ENCODE data around the gene XRCC5. TPM values are rescaled to one million over a fixed set of nuclear protein-coding genes. Genes with fewer than 3 reads are reported as not detected.

Gene XRCC5
- 100 to 1,000 TPM; 107 to 132 (median 116) TPM for total RNA-seq

DNA sequence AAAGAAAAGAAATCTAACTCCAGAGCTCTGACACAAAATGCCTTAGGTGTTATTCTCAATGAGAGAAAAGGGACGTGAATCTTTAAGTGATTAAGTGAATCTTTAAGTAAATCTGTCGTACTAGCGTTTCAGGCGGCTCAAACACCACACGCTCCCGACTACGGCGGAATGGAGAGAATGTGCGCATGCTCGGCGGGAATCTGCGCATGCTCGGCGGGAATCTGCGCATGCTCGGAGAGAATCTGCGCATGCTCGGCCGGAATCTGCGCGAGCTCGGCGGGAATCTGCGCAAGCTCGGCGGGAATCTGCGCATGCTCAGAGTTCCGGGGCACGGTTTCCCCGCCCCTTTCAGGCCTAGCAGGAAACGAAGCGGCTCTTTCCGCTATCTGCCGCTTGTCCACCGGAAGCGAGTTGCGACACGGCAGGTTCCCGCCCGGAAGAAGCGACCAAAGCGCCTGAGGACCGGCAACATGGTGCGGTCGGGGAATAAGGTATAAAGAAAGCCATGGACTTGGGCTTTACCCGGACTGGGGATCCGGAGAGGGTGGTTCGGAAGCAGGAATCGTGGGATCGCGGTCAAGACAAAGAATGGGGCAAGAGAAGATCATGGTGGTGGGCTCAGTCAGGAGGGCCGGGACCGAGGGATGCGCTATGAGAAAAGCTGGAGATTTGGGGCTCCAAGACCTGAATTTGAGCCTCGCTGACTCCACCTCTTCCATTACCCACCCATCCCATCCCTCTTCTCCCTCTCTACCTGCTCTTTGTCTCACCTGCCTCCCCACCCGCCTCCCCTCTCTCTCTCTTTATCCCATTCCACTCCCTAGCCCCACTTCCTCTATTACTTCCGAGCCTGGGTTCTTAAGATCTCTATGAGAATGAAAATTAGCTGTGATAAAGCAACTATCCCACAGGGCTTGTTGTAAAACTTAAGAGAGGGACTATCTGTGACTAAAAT is at the start of gene XRCC5:
Gene XRCC5 (plus strand): TSS at position 382 of the 955 bp plus-strand sequence. CDS start 89 bp downstream, at position 471.
- WGBS, 2 donors, result 0% methylated on average over 50 to 54 of the region's 57 CpGs
- intact Hi-C loops (cut with DNase I; ENCODE audit: low total_unique reads), result no loop called here
- peak within 1 kb of the TSS; percentile 83 for H3K4me3 ChIP-seq (ENCODE audit: low read depth, poor library complexity, severe bottlenecking)
- TF ChIP-seq, protein P1, sequence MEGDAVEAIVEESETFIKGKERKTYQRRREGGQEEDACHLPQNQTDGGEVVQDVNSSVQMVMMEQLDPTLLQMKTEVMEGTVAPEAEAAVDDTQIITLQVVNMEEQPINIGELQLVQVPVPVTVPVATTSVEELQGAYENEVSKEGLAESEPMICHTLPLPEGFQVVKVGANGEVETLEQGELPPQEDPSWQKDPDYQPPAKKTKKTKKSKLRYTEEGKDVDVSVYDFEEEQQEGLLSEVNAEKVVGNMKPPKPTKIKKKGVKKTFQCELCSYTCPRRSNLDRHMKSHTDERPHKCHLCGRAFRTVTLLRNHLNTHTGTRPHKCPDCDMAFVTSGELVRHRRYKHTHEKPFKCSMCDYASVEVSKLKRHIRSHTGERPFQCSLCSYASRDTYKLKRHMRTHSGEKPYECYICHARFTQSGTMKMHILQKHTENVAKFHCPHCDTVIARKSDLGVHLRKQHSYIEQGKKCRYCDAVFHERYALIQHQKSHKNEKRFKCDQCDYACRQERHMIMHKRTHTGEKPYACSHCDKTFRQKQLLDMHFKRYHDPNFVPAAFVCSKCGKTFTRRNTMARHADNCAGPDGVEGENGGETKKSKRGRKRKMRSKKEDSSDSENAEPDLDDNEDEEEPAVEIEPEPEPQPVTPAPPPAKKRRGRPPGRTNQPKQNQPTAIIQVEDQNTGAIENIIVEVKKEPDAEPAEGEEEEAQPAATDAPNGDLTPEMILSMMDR (IDR thresholded peaks at IDR 0.05), result no peak
- no peak for TF ChIP-seq POLR2A (IDR thresholded peaks at IDR 0.05)
- DNase-seq (ENCODE audit: low spot score in 2 of 2), result peak; percentile 94 to 99

- DNase-seq (ENCODE audit: low spot score in 2 of 2), result no peak
- intact Hi-C loops (cut with DNase I; ENCODE audit: low total_unique reads), result no loop called here
- H3K4me3 ChIP-seq (ENCODE audit: low read depth, poor library complexity, severe bottlenecking), result no peak overlapping the region
- TF ChIP-seq POLR2A (IDR thresholded peaks at IDR 0.05), result no peak
- TF ChIP-seq, protein P1 (IDR thresholded peaks at IDR 0.05), result no peak
- 93% methylated on average over 2 of the region's 2 CpGs for WGBS, 2 donors
Measured at GRCh38 chr2:216064014-216064630, 45.0 kb upstream of the XRCC5 start.

- no peak for DNase-seq (ENCODE audit: low spot score in 2 of 2)
- TF ChIP-seq, protein P1 (IDR thresholded peaks at IDR 0.05), result no peak
- TF ChIP-seq POLR2A (IDR thresholded peaks at IDR 0.05), result no peak
- H3K4me3 ChIP-seq (ENCODE audit: low read depth, poor library complexity, severe bottlenecking), result no peak overlapping the region
- WGBS, 2 donors, result 90 to 93% methylated on average over 1 of the region's 1 CpG
- intact Hi-C loops (cut with DNase I; ENCODE audit: low total_unique reads), result no loop called here
Measured at GRCh38 chr2:216064665-216065064, 44.5 kb upstream of the XRCC5 start.

- 87 to 90% methylated on average over 5 of the region's 5 CpGs for WGBS, 2 donors
- TF ChIP-seq, protein P1 (IDR thresholded peaks at IDR 0.05), result no peak
- TF ChIP-seq POLR2A (IDR thresholded peaks at IDR 0.05), result no peak
- no peak overlapping the region for H3K4me3 ChIP-seq (ENCODE audit: low read depth, poor library complexity, severe bottlenecking)
- DNase-seq (ENCODE audit: low spot score in 2 of 2), result no peak
- intact Hi-C loops (cut with DNase I; ENCODE audit: low total_unique reads), result no loop called here
Measured at GRCh38 chr2:216066230-216066629, 42.9 kb upstream of the XRCC5 start.

DNA sequence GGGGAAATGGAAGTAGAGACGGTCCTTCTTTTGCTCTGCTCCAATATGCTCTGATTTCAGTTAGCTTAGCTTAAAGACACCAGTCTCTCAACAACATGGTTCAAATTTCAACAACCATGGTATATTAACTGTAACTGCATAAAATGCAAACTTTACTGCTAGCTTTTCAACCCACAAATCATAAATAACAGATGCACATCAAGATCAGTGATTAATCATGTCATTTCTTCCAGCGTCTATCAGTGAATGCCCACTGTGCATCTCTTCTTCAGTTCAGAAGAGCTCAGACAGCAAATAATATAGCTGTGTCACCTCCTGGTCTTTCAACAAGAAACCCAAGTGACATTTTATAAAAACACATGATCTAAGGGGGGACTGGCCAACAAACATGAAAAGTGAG is 40.1 kb upstream of the XRCC5 start:
- no peak for DNase-seq (ENCODE audit: low spot score in 2 of 2)
- intact Hi-C loops (cut with DNase I; ENCODE audit: low total_unique reads), result no loop called here
- 89 to 91% methylated on average over 2 of the region's 2 CpGs for WGBS, 2 donors
- TF ChIP-seq, protein P1 (IDR thresholded peaks at IDR 0.05), result no peak
- no peak for TF ChIP-seq POLR2A (IDR thresholded peaks at IDR 0.05)
- H3K4me3 ChIP-seq (ENCODE audit: low read depth, poor library complexity, severe bottlenecking), result no peak overlapping the region
